HEK293 (cell line): ENCODE results near the gene LRRC8D.
A peak's percentile ranks its signal among the peaks of the same experiment; 100 is the strongest.

Source experiments
- CTCF ChIA-PET: fragments of 350-600 bp; formaldehyde crosslinking; extraction: SDS; loops from one replicate; lab custom pipeline; 2021; ENCODE audit warnings: antibody characterized with exemption; lab: Yijun Ruan, JAX
- POLR2A ChIA-PET: fragments of 300-600 bp; formaldehyde crosslinking; extraction: SDS; loops from one replicate; lab custom pipeline; 2020; ENCODE audit warnings: antibody characterized with exemption, inconsistent platforms; lab: Yijun Ruan, JAX
- H3K27ac ChIP-seq: fragments of 200-500 bp; sonication (Bioruptor generic); 2 replicates; pipeline ENCODE4 v1.5.1; 2014; ENCODE audit warnings: low read depth, low read length, control low read depth, inconsistent platforms; ENCODE audit errors: extremely low read depth
- H3K36me3 ChIP-seq, 2 experiments: fragments of 200-500 bp in 1 of 2; sonication (Bioruptor generic) in 1 of 2; 1 replicate in 1 of 2; 2 replicates in 1 of 2; pipeline ENCODE4 v1.5.1; 2014 to 2017; ENCODE audit warnings: inconsistent platforms in 2 of 2, low read length in 2 of 2; ENCODE audit not compliant: control insufficient read depth in 2 of 2, insufficient read depth in 1 of 2
- H3K4me1 ChIP-seq: fragments of 200-500 bp; sonication (Bioruptor generic); 2 replicates; pipeline ENCODE4 v1.5.1; 2014; ENCODE audit warnings: mild to moderate bottlenecking, low read length, inconsistent platforms; ENCODE audit not compliant: control insufficient read depth, insufficient read depth
- H3K4me3 ChIP-seq: 2 replicates; pipeline ENCODE4 v1.5.1; 2011; ENCODE audit warnings: low read depth, mild to moderate bottlenecking, control low read depth, low read length, moderate library complexity
- H3K9me3 ChIP-seq: fragments of 200-500 bp; sonication (Bioruptor generic); 2 replicates; pipeline ENCODE4 v1.5.1; 2014; ENCODE audit warnings: low read depth, low read length, inconsistent platforms; ENCODE audit not compliant: control insufficient read depth, insufficient read depth
- EGR2 ChIP-seq: fragments of 450-650 bp; formaldehyde crosslinking; IDR thresholded peaks from 2 replicates; pipeline ENCODE4 v1.5.1; 2016; ENCODE audit warnings: low read depth, missing biosample characterization, missing genetic modification characterization
- GLI2 ChIP-seq: fragments of 450-650 bp; formaldehyde crosslinking; IDR thresholded peaks from 2 replicates; pipeline ENCODE4; 2017; ENCODE audit warnings: missing biosample characterization, missing genetic modification characterization, low read depth, borderline replicate concordance
- HOXA7 ChIP-seq: sonication (generic); formaldehyde crosslinking; IDR thresholded peaks from 2 replicates; pipeline ENCODE4 v1.8.1; 2022; ENCODE audit warnings: missing genetic modification reagents, borderline replicate concordance
- KLF7 ChIP-seq: fragments of 450-650 bp; formaldehyde crosslinking; IDR thresholded peaks from 2 replicates; pipeline ENCODE4 v1.5.1; 2016; ENCODE audit warnings: missing biosample characterization, missing genetic modification characterization, borderline replicate concordance
- YY2 ChIP-seq: fragments of 450-650 bp; formaldehyde crosslinking; IDR thresholded peaks from 2 replicates; pipeline ENCODE4 v1.5.1; 2016; ENCODE audit warnings: missing biosample characterization, missing genetic modification characterization
- ZBTB1 ChIP-seq: fragments of 450-650 bp; formaldehyde crosslinking; IDR thresholded peaks from 2 replicates; pipeline ENCODE4 v1.5.1; 2016; ENCODE audit warnings: missing biosample characterization, missing genetic modification characterization
- ZBTB20 ChIP-seq: fragments of 450-650 bp; formaldehyde crosslinking; IDR thresholded peaks from 2 replicates; pipeline ENCODE4 v1.5.1; 2016; ENCODE audit warnings: missing biosample characterization, missing genetic modification characterization
- ZIC2 ChIP-seq: fragments of 450-650 bp; formaldehyde crosslinking; IDR thresholded peaks from 2 replicates; pipeline ENCODE4 v1.5.1; 2016; ENCODE audit warnings: missing biosample characterization, missing genetic modification characterization
- ZNF133 ChIP-seq: fragments of 450-650 bp; formaldehyde crosslinking; IDR thresholded peaks from 2 replicates; pipeline ENCODE4 v1.5.1; 2016; ENCODE audit warnings: missing biosample characterization, missing genetic modification characterization
- ZNF138 ChIP-seq: fragments of 450-650 bp; formaldehyde crosslinking; IDR thresholded peaks from 2 replicates; pipeline ENCODE4 v1.5.1; 2016; ENCODE audit warnings: missing biosample characterization, missing genetic modification characterization, borderline replicate concordance
- ZNF184 ChIP-seq: fragments of 450-650 bp; IDR thresholded peaks from 2 replicates; pipeline ENCODE4 v1.5.1; 2018; ENCODE audit warnings: missing biosample characterization, mild to moderate bottlenecking, missing genetic modification characterization
- ZNF341 ChIP-seq: fragments of 450-650 bp; formaldehyde crosslinking; IDR thresholded peaks from 2 replicates; pipeline ENCODE4; 2016; ENCODE audit warnings: low read depth, missing biosample characterization, missing genetic modification characterization
- ZNF416 ChIP-seq: fragments of 450-650 bp; formaldehyde crosslinking; IDR thresholded peaks from 2 replicates; pipeline ENCODE4 v1.5.1; 2016; ENCODE audit warnings: missing biosample characterization, missing genetic modification characterization
- ZNF510 ChIP-seq: fragments of 450-650 bp; formaldehyde crosslinking; IDR thresholded peaks from 2 replicates; pipeline ENCODE4 v1.5.1; 2018; ENCODE audit warnings: mild to moderate bottlenecking, missing genetic modification characterization, missing biosample characterization; ENCODE audit not compliant: insufficient replicate concordance
- ZNF549 ChIP-seq: fragments of 450-650 bp; IDR thresholded peaks from 2 replicates; pipeline ENCODE4 v1.5.1; 2018; ENCODE audit warnings: missing biosample characterization, missing genetic modification characterization, mild to moderate bottlenecking, inconsistent platforms, moderate library complexity
- ZNF560 ChIP-seq: fragments of 450-650 bp; formaldehyde crosslinking; IDR thresholded peaks from 2 replicates; pipeline ENCODE4 v1.5.1; 2017; ENCODE audit warnings: missing biosample characterization, missing genetic modification characterization, borderline replicate concordance
- ZNF623 ChIP-seq: fragments of 450-650 bp; formaldehyde crosslinking; IDR thresholded peaks from 2 replicates; pipeline ENCODE4 v1.5.1; 2016; ENCODE audit warnings: missing biosample characterization, missing genetic modification characterization
- ZNF624 ChIP-seq: fragments of 450-650 bp; formaldehyde crosslinking; IDR thresholded peaks from 2 replicates; pipeline ENCODE4 v1.5.1; 2017; ENCODE audit warnings: missing biosample characterization, missing genetic modification characterization
- ZNF626 ChIP-seq: fragments of 450-650 bp; sonication (Bioruptor Pico); formaldehyde crosslinking; IDR thresholded peaks from 2 replicates; pipeline ENCODE4 v1.5.1; 2018; ENCODE audit warnings: missing biosample characterization, missing genetic modification characterization, inconsistent platforms
- ZNF660 ChIP-seq: fragments of 450-650 bp; IDR thresholded peaks from 2 replicates; pipeline ENCODE4 v1.5.1; 2018; ENCODE audit warnings: missing biosample characterization, mild to moderate bottlenecking, missing genetic modification characterization
- ZNF777 ChIP-seq: fragments of 450-650 bp; formaldehyde crosslinking; IDR thresholded peaks from 2 replicates; pipeline ENCODE4 v1.5.1; 2017; ENCODE audit warnings: missing biosample characterization, missing genetic modification characterization, borderline replicate concordance
- TF ChIP-seq, protein P1 (sequence below): fragments of 450-650 bp; formaldehyde crosslinking; IDR thresholded peaks from 2 replicates; pipeline ENCODE4 v1.5.1; 2017; ENCODE audit warnings: missing biosample characterization, missing genetic modification characterization
- TF ChIP-seq, protein P2 (sequence below): fragments of 450-650 bp; formaldehyde crosslinking; IDR thresholded peaks from 2 replicates; pipeline ENCODE4 v1.5.1; 2016; ENCODE audit warnings: missing biosample characterization, missing genetic modification characterization
- TF ChIP-seq, protein P3 (sequence below): fragments of 450-650 bp; formaldehyde crosslinking; IDR thresholded peaks from 2 replicates; pipeline ENCODE4 v1.5.1; 2016; ENCODE audit warnings: missing biosample characterization, missing genetic modification characterization

Gene LRRC8D

DNA sequence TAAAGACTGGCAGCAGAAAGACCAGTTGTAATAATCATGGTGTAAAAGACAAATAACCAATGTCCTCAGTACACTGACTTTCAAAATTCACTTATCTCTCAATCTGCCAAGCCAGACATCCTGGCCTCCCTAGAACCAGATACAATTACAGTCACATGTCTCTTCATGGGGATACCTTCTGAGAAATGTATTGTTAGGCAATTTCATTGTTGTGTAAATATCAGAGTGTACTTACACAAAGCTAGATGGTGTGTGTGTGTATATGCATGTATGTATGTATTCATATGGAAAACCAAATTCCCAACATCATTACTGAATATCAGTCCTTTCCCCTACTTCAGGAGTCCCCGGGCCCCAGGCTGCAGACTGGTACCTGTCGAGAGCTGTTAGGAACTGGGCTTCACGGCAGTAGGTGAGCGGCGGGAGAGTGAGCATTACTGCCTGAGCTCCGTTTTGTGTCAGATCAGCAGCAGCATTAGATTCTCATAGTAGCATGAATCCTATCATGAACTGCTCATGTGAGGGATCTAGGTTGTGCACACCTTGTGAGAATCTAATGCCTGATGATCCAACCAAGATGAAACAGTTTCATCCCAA is 108.7 kb downstream of the LRRC8D start (continued):
- no peak for TF ChIP-seq ZNF549
- no peak for TF ChIP-seq ZNF777
- TF ChIP-seq, all 188 proteins: peak for 0

DNA sequence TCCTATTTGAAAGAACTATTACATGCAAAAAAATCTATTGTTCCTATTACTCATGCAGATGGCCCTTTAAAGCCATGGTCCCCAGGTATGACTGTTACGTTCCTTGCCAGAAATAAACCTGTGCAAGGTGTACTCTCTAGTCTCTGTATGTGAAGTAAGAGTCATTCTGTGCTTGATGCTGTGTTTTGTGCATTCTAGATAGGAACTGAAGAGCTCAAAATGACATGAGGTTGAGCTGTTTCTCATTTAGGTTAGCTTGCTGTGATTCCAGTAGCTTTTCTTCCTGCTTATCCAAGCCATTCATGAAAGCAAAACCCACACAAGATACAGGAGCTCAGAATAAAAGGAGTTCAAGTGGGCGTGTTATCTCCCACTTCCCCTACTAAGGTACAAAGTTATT is 109.7 kb downstream of the LRRC8D start:
- ChIA-PET POLR2A (no interaction called here), CTCF (no interaction called here)
- no peak for TF ChIP-seq ZNF341
- TF ChIP-seq EGR2 (tag by site-specific recombination): peak; percentile 33; the same call in 1 of the 2 replicates
- no peak for TF ChIP-seq ZNF510 (tag by site-specific recombination)
- no peak for TF ChIP-seq HOXA7 (CRISPR knock-in tag)
- no peak for TF ChIP-seq ZNF660
- no peak for TF ChIP-seq YY2 (tag by site-specific recombination)
- Histone ChIP-seq H3K4me1 (no peaks in the 10 kb centered on the region), H3K4me3 (no peak overlapping the region), H3K36me3 (peaks cover 0 to 15% of the 10 kb centered on the region in 2 experiments; a peak in 2 of 3 replicates), H3K27ac (no peak overlapping the region), H3K9me3 (no peaks in the 10 kb centered on the region)

DNA sequence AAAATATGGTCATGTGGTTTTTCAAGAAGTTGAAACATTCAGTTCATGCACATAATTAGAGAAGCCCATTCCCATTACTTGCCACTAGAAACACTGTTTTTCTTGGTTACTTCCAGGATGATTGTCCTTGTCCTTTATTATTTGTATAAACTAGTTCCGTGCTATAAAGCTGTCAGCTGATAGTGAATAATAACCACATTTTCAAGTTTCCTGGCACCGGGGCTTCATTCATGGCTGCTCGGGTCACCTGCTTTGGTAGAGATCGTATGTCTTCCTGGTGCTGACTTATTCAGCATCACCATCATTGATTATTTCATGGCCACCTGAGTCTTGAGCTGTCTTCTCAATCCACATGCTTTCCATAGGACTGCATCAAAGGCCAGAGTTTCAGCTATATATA is 111.1 kb downstream of the LRRC8D start:
- H3K36me3 ChIP-seq: peaks cover 0 to 15% of the 10 kb centered on the region in 2 experiments; a peak in 2 of 3 replicates
- no peak overlapping the region for H3K4me3 ChIP-seq
- H3K9me3 ChIP-seq: no peaks in the 10 kb centered on the region
- no peaks in the 10 kb centered on the region for H3K4me1 ChIP-seq
- ChIA-PET POLR2A (no interaction called here), CTCF (no interaction called here)
- TF ChIP-seq KLF7: no peak
- TF ChIP-seq, protein P1, sequence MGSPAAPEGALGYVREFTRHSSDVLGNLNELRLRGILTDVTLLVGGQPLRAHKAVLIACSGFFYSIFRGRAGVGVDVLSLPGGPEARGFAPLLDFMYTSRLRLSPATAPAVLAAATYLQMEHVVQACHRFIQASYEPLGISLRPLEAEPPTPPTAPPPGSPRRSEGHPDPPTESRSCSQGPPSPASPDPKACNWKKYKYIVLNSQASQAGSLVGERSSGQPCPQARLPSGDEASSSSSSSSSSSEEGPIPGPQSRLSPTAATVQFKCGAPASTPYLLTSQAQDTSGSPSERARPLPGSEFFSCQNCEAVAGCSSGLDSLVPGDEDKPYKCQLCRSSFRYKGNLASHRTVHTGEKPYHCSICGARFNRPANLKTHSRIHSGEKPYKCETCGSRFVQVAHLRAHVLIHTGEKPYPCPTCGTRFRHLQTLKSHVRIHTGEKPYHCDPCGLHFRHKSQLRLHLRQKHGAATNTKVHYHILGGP: 0 out of 2 replicates have a peak, but pooled peaks have one; percentile 33
- no peak overlapping the region for H3K27ac ChIP-seq

DNA sequence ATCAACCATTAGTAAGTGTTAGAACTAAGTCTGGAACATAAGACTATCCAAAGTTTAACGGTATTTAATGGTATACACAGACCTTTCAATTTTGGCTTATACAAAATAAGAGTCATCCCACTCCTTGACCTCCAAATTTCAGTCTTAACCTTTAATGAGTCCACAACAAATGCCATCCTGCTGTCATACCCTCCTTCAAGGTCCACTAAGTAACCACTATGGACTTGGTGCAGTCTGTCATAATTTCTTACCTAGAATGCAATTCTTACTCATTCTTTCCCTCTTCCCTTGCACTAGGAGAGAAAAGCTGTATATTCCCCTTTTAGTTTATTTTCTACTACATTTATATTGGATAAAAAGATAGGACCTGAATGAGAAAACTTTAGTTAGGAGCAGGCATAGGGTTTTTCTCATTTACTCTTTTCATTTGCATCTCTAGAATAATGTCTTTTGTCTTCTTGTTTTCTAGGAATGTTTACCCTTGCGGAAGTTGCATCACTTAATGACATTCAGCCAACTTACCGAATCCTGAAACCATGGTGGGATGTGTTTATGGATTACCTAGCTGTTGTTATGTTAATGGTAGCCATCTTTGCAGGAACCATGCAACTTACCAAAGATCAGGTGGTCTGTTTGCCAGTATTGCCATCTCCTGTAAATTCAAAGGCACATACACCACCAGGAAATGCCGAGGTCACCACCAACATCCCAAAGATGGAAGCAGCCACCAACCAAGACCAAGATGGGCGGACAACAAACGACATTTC is 111.9 kb downstream of the LRRC8D start:
- Histone ChIP-seq H3K4me3 (no peak overlapping the region), H3K4me1 (no peaks in the 10 kb centered on the region), H3K27ac (no peak overlapping the region), H3K9me3 (no peaks in the 10 kb centered on the region), H3K36me3 (peaks cover 0 to 15% of the 10 kb centered on the region in 2 experiments; a peak in 2 of 3 replicates)
- POLR2A ChIA-PET: no interaction called here
- CTCF ChIA-PET: interaction anchor here (1.1 kb wide), 1 partner anchor 128 kb away, joined by 4 read pairs; no protein-coding TSS in a partner anchor
- TF ChIP-seq, protein P2, sequence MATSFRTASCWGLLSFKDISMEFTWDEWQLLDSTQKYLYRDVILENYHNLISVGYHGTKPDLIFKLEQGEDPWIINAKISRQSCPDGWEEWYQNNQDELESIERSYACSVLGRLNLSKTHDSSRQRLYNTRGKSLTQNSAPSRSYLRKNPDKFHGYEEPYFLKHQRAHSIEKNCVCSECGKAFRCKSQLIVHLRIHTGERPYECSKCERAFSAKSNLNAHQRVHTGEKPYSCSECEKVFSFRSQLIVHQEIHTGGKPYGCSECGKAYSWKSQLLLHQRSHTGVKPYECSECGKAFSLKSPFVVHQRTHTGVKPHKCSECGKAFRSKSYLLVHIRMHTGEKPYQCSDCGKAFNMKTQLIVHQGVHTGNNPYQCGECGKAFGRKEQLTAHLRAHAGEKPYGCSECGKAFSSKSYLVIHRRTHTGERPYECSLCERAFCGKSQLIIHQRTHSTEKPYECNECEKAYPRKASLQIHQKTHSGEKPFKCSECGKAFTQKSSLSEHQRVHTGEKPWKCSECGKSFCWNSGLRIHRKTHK (tag by site-specific recombination): no peak
- TF ChIP-seq ZNF623 (tag by site-specific recombination) (no peak), ZNF626 (tag by site-specific recombination) (no peak), ZIC2 (tag by site-specific recombination) (no peak), ZNF138 (no peak), GLI2 (no peak), ZBTB1 (tag by site-specific recombination) (no peak), ZNF624 (tag by site-specific recombination) (no peak), ZBTB20 (no peak), ZNF133 (no peak), ZNF184 (tag by site-specific recombination) (no peak), ZNF416 (no peak), ZNF560 (tag by site-specific recombination) (no peak)
- TF ChIP-seq, protein P3, sequence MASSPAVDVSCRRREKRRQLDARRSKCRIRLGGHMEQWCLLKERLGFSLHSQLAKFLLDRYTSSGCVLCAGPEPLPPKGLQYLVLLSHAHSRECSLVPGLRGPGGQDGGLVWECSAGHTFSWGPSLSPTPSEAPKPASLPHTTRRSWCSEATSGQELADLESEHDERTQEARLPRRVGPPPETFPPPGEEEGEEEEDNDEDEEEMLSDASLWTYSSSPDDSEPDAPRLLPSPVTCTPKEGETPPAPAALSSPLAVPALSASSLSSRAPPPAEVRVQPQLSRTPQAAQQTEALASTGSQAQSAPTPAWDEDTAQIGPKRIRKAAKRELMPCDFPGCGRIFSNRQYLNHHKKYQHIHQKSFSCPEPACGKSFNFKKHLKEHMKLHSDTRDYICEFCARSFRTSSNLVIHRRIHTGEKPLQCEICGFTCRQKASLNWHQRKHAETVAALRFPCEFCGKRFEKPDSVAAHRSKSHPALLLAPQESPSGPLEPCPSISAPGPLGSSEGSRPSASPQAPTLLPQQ (tag by site-specific recombination): no peak
